PC-9 (cell line): ENCODE data around the gene OR6B1. TPM values are rescaled to one million over a fixed set of nuclear protein-coding genes. Genes with fewer than 3 reads are reported as not detected.

Experiments used
- BruUV-seq: library from RNA; stranded (reverse); fragments of 400-500 nt; replicated peaks from 2 replicates; lab custom pipeline; 2021; lab: Mats Ljungman, UMichigan
- CTCF ChIA-PET: fragments of 300-600 bp; sonication (Branson Sonifier 250); formaldehyde crosslinking; loops from one replicate; lab custom pipeline; 2022; ENCODE audit warnings: antibody characterized with exemption; lab: Charles Lee
- POLR2A ChIA-PET: fragments of 300-600 bp; sonication (Branson Sonifier 250); formaldehyde crosslinking; loops from one replicate; lab custom pipeline; 2022; ENCODE audit warnings: antibody characterized with exemption; ENCODE audit not compliant: unreplicated experiment; lab: Charles Lee
- DNase-seq, 2 experiments: peaks; one replicate each; pipeline versions ENCODE4 v3.0.0 to v3.0.0-alpha.2; 2015 to 2022; ENCODE audit warnings: mixed read lengths in 1 of 2
- H2AFZ ChIP-seq: fragments of 200-600 bp; sonication (generic); 2 replicates; pipeline ENCODE4 v1.8.1; 2017; ENCODE audit warnings: antibody characterized with exemption
- H3F3A ChIP-seq: fragments of 200-600 bp; sonication (generic); 2 replicates; pipeline ENCODE4 v1.8.1; 2017; ENCODE audit warnings: antibody characterized with exemption, mild to moderate bottlenecking, low read depth; ENCODE audit not compliant: insufficient read depth
- H3K27ac ChIP-seq: fragments of 200-600 bp; sonication (generic); 2 replicates; pipeline ENCODE4 v1.6.1; 2016; ENCODE audit warnings: mixed run types
- H3K27me3 ChIP-seq: fragments of 200-600 bp; sonication (generic); 2 replicates; pipeline ENCODE4 v1.6.1; 2016; ENCODE audit warnings: low read depth, mixed run types; ENCODE audit not compliant: insufficient read depth
- H3K36me3 ChIP-seq: fragments of 200-600 bp; sonication (generic); 2 replicates; pipeline ENCODE4 v1.6.1; 2016; ENCODE audit warnings: low read depth, mixed run types
- H3K4me1 ChIP-seq: fragments of 200-600 bp; sonication (generic); replicated peaks from 2 replicates; pipeline ENCODE4 v1.6.1; 2016; ENCODE audit warnings: mixed run types; ENCODE audit not compliant: insufficient read depth
- H3K4me2 ChIP-seq: fragments of 200-600 bp; sonication (generic); 2 replicates; pipeline ENCODE4 v1.6.1; 2017; ENCODE audit warnings: mixed run types
- H3K4me3 ChIP-seq: fragments of 200-600 bp; sonication (generic); 2 replicates; pipeline ENCODE4 v1.6.1; 2016; ENCODE audit warnings: mixed run types
- H3K79me2 ChIP-seq: fragments of 200-600 bp; sonication (generic); 2 replicates; pipeline ENCODE4 v1.6.1; 2017; ENCODE audit warnings: low read depth, mixed run types
- H3K9me2 ChIP-seq: fragments of 200-600 bp; sonication (generic); 2 replicates; pipeline ENCODE4 v1.8.1; 2017; ENCODE audit warnings: mild to moderate bottlenecking; ENCODE audit not compliant: insufficient read depth
- H3K9me3 ChIP-seq: fragments of 200-600 bp; sonication (generic); 2 replicates; pipeline ENCODE4 v1.8.1; 2016; ENCODE audit warnings: low read depth; ENCODE audit not compliant: insufficient read depth
- H4K20me1 ChIP-seq: fragments of 200-600 bp; sonication (generic); 2 replicates; pipeline ENCODE4 v1.8.1; 2017; ENCODE audit not compliant: insufficient read depth
- CTCF ChIP-seq: fragments of 200-600 bp; sonication (generic); conservative IDR thresholded peaks from 2 replicates; pipeline ENCODE4 v1.6.1; 2017; ENCODE audit warnings: mixed run types, antibody characterized with exemption, mild to moderate bottlenecking, moderate library complexity
- EZH2 ChIP-seq: fragments of 200-600 bp; sonication (generic); IDR thresholded peaks from 2 replicates; pipeline ENCODE4 v1.8.0; 2017; ENCODE audit warnings: antibody characterized with exemption, low read depth
- intact Hi-C: fragments of 100-400 bp; cut with micrococcal nuclease; formaldehyde crosslinking; loops from one replicate; pipeline ENCODE4 v1.10.0; 2022; ENCODE audit not compliant: unreplicated experiment
- total RNA-seq: library from RNA; stranded (reverse); gene quantifications from 2 replicates; pipeline ENCODE4 v1.2.3, GENCODE V29; 2021

Gene OR6B1
- total RNA-seq, 1 experiment from 2014 or later = not detected

GRCh38 chr7:143979359-143979758 lies 20.8 kb upstream of the OR6B1 start:
- 0 out of 2 replicates have a peak overlapping the region, but pooled peaks have one; percentile 2 for H3K4me2 ChIP-seq
- 0 out of 2 replicates have a peak, but pooled peaks cover 9% of the 10 kb centered on the region for H3K9me3 ChIP-seq
- no TSS peak for BruUV-seq
- ChIA-PET CTCF (interaction anchor here (0.7 kb wide), 1 partner anchor 13 kb away, joined by 3 read pairs; no protein-coding TSS in a partner anchor), POLR2A (no interaction called here)
- H2AFZ ChIP-seq = no peak overlapping the region
- H3F3A ChIP-seq = peaks cover 8% of the 10 kb centered on the region; the same call in 1 of the 2 replicates
- no peaks in the 10 kb centered on the region for H3K79me2 ChIP-seq
- no peaks in the 10 kb centered on the region for H3K36me3 ChIP-seq
- H3K27ac ChIP-seq = no peak overlapping the region
- DNase-seq = peak in 1 of 2 experiments; percentile 87
- no peaks in the 10 kb centered on the region for H4K20me1 ChIP-seq
- H3K4me1 ChIP-seq = peaks cover 25% of the 10 kb centered on the region
- intact Hi-C loops = no loop called here
- H3K9me2 ChIP-seq = no peaks in the 10 kb centered on the region
- TF ChIP-seq EZH2 = no peak
- no peak for TF ChIP-seq CTCF
- no peaks in the 10 kb centered on the region for H3K27me3 ChIP-seq
- H3K4me3 ChIP-seq = no peak overlapping the region

GRCh38 chr7:143979998-143980397 lies 20.1 kb upstream of the OR6B1 start:
- DNase-seq = no peak
- 0 out of 2 replicates have a peak, but pooled peaks cover 9% of the 10 kb centered on the region for H3K9me3 ChIP-seq
- H3K27me3 ChIP-seq = no peaks in the 10 kb centered on the region
- H3K36me3 ChIP-seq = no peaks in the 10 kb centered on the region
- no peak overlapping the region for H2AFZ ChIP-seq
- H3F3A ChIP-seq = 0 out of 2 replicates have a peak, but pooled peaks cover 5% of the 10 kb centered on the region
- no TSS peak for BruUV-seq
- peaks cover 18% of the 10 kb centered on the region for H3K4me1 ChIP-seq
- ChIA-PET CTCF (no interaction called here), POLR2A (no interaction called here)
- H4K20me1 ChIP-seq = no peaks in the 10 kb centered on the region
- intact Hi-C loops = no loop called here
- H3K4me2 ChIP-seq = 0 out of 2 replicates have a peak overlapping the region, but pooled peaks have one; percentile 2
- H3K27ac ChIP-seq = no peak overlapping the region
- H3K79me2 ChIP-seq = no peaks in the 10 kb centered on the region
- no peaks in the 10 kb centered on the region for H3K9me2 ChIP-seq
- TF ChIP-seq EZH2 (no peak), CTCF (no peak)
- no peak overlapping the region for H3K4me3 ChIP-seq

GRCh38 chr7:143980746-143981510 lies 19.2 kb upstream of the OR6B1 start:
- H3K4me2 ChIP-seq = no peak overlapping the region
- no peaks in the 10 kb centered on the region for H3K9me2 ChIP-seq
- no peak overlapping the region for H3K27ac ChIP-seq
- no peak for DNase-seq
- H3K36me3 ChIP-seq = no peaks in the 10 kb centered on the region
- no peak overlapping the region for H2AFZ ChIP-seq
- no peak for TF ChIP-seq CTCF
- no peak for TF ChIP-seq EZH2
- intact Hi-C loops = no loop called here
- 0 out of 2 replicates have a peak, but pooled peaks cover 9% of the 10 kb centered on the region for H3K9me3 ChIP-seq
- H3F3A ChIP-seq = 0 out of 2 replicates have a peak, but pooled peaks cover 5% of the 10 kb centered on the region
- H3K4me3 ChIP-seq = no peak overlapping the region
- no peaks in the 10 kb centered on the region for H3K79me2 ChIP-seq
- POLR2A ChIA-PET = no interaction called here
- no peaks in the 10 kb centered on the region for H3K27me3 ChIP-seq
- BruUV-seq = no TSS peak
- CTCF ChIA-PET = no interaction called here
- peaks cover 16% of the 10 kb centered on the region for H3K4me1 ChIP-seq
- no peaks in the 10 kb centered on the region for H4K20me1 ChIP-seq
